Neural cell (in vitro differentiated cells): ENCODE measurements around the gene SUMO1.
A peak's percentile ranks its signal among the peaks of the same experiment; 100 is the strongest.

Experiments
- EZH2 ChIP-seq: fragments of 200-600, 300-800 bp; shearing (Covaris generic), sonication (generic); IDR thresholded peaks from 2 replicates; pipeline ENCODE4 v1.6.1; 2014; ENCODE audit warnings: antibody characterized with exemption, low read length, borderline replicate concordance, mild to moderate bottlenecking; ENCODE audit not compliant: insufficient read depth, poor library complexity, severe bottlenecking
- POLR2AphosphoS5 ChIP-seq: IDR thresholded peaks from 2 replicates; pipeline ENCODE4 v1.6.1; 2012
- TF ChIP-seq, protein P1 (sequence below): fragments of 450-650 bp; IDR thresholded peaks from 2 replicates; pipeline ENCODE4 v1.5.1; 2014; ENCODE audit warnings: antibody characterized with exemption, mild to moderate bottlenecking, moderate library complexity; ENCODE audit not compliant: poor library complexity, severe bottlenecking

DNA sequence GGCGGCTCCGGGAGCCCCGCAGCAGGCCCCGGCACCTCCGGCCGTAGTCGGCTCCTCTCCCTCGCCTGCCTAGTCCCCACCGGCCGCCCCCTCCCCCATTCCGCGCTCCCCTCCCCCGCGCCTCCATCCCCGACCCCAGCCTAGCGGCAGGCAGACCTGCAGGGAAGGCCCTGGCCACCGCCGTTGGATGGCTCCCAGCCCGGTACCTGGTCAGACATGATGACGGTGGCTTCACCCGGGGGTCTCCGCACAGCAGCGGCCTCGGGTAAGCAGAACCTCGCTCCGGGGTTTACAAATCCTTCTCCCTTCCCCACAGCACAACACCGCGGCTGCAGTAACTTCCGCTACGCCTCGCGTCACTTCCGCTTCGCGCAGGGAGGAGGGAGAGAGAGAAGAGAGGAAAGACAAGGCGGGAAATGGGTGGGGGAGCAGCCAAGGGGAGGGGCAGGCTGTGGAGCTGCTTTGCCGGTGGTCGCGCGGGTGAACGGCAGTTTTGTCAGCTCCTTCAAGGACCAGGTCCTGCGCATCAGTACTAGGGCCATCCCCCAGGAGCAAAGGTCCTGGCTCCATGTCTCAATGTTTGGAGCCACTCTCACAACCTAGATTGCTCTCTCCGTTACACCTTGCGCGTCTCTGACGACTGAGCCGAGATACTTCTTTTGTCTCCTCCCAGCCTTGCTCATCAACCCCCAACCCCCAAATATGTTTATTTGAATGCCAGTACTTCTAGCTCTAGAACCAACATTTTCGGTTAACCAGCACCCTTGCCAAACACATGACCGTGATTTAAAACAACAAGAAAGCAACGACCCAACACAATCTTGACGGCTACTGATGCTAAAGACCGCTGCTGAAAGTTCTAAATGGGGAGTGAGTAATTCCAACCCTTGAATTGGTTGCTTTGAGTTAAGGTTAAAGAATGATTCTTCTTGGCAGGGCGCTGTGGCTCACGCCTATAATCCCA, at the start of gene SUMO1:
- TF ChIP-seq EZH2 (no peak), POLR2AphosphoS5 (peak; percentile 98)
- TF ChIP-seq, protein P1, sequence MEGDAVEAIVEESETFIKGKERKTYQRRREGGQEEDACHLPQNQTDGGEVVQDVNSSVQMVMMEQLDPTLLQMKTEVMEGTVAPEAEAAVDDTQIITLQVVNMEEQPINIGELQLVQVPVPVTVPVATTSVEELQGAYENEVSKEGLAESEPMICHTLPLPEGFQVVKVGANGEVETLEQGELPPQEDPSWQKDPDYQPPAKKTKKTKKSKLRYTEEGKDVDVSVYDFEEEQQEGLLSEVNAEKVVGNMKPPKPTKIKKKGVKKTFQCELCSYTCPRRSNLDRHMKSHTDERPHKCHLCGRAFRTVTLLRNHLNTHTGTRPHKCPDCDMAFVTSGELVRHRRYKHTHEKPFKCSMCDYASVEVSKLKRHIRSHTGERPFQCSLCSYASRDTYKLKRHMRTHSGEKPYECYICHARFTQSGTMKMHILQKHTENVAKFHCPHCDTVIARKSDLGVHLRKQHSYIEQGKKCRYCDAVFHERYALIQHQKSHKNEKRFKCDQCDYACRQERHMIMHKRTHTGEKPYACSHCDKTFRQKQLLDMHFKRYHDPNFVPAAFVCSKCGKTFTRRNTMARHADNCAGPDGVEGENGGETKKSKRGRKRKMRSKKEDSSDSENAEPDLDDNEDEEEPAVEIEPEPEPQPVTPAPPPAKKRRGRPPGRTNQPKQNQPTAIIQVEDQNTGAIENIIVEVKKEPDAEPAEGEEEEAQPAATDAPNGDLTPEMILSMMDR, result no peak
